Caco-2 (cell line): ENCODE measurements around the gene SGCD. TPM values are rescaled to one million over a fixed set of nuclear protein-coding genes. Genes with fewer than 3 reads are reported as not detected.
"Not testable (repeated sequence)": the region's sequence is repeated elsewhere in the genome, so short reads cannot be mapped to it uniquely, and the experiment has no call there.

Experiments
- BruUV-seq: library from RNA; stranded (reverse); fragments of 400-500 nt; replicated peaks from 2 replicates; lab custom pipeline; 2021; lab: Mats Ljungman, UMichigan
- CTCF ChIA-PET: fragments of 300-600 bp; sonication (Branson Sonifier 250); formaldehyde crosslinking; loops from one replicate; lab custom pipeline; 2022; ENCODE audit warnings: antibody characterized with exemption; lab: Charles Lee
- POLR2A ChIA-PET: fragments of 300-600 bp; sonication (Branson Sonifier 250); formaldehyde crosslinking; loops from one replicate; lab custom pipeline; 2022; ENCODE audit warnings: antibody characterized with exemption; lab: Charles Lee
- DNase-seq, 2 experiments: peaks; one replicate each; pipeline versions ENCODE4 v3.0.0 to v3.0.0-alpha.2; 2020 to 2022
- H3K27me3 ChIP-seq: replicated peaks from 2 replicates; pipeline ENCODE4 v1.6.0; 2011; ENCODE audit warnings: low read length; ENCODE audit not compliant: control insufficient read depth, insufficient read depth
- H3K36me3 ChIP-seq: 2 replicates; pipeline ENCODE4 v1.5.1; 2011; ENCODE audit warnings: low read length; ENCODE audit not compliant: control insufficient read depth, insufficient read depth
- H3K4me1 ChIP-seq: fragments of 250-450 bp; sonication (Bioruptor Pico); 2 replicates; pipeline ENCODE4 v1.5.1; 2020; ENCODE audit warnings: mild to moderate bottlenecking
- H3K4me3 ChIP-seq: 2 replicates; pipeline ENCODE4 v1.5.1; 2011; ENCODE audit warnings: low read depth, mild to moderate bottlenecking, control low read depth, low read length
- H3K9me3 ChIP-seq: fragments of 250-450 bp; sonication (Bioruptor Pico); 2 replicates; pipeline ENCODE4 v1.5.1; 2020; ENCODE audit warnings: mild to moderate bottlenecking, moderate library complexity
- H3K27ac Mint-ChIP-seq: one replicate; pipeline ENCODE4 v1.8.0; 2022; ENCODE audit warnings: mixed read lengths; ENCODE audit not compliant: unreplicated experiment
- H3K27me3 Mint-ChIP-seq: one replicate; pipeline ENCODE4 v1.8.0; 2022; ENCODE audit warnings: mixed read lengths; ENCODE audit not compliant: insufficient read depth, unreplicated experiment
- H3K36me3 Mint-ChIP-seq: one replicate; pipeline ENCODE4 v1.8.0; 2022; ENCODE audit warnings: mild to moderate bottlenecking, mixed read lengths; ENCODE audit not compliant: insufficient read depth, unreplicated experiment
- H3K4me1 Mint-ChIP-seq: one replicate; pipeline ENCODE4 v1.8.0; 2022; ENCODE audit warnings: low read depth, mixed read lengths; ENCODE audit not compliant: unreplicated experiment
- H3K4me3 Mint-ChIP-seq: one replicate; pipeline ENCODE4 v1.8.0; 2022; ENCODE audit warnings: mild to moderate bottlenecking, moderate library complexity, mixed read lengths; ENCODE audit not compliant: unreplicated experiment
- H3K9me3 Mint-ChIP-seq: one replicate; pipeline ENCODE4 v1.8.0; 2022; ENCODE audit warnings: mixed read lengths; ENCODE audit not compliant: unreplicated experiment
- CTCF ChIP-seq, 2 experiments: fragments of 200-600 bp in 1 of 2; IDR thresholded peaks; 1 replicate in 1 of 2; 2 replicates in 1 of 2; pipeline versions ENCODE4 v1.5.1 to v1.8.0; 2011 to 2022; ENCODE audit warnings: antibody characterized with exemption in 1 of 2, control low read depth in 1 of 2, inconsistent platforms in 1 of 2, low read depth in 1 of 2, low read length in 1 of 2, mild to moderate bottlenecking in 1 of 2, moderate library complexity in 1 of 2; ENCODE audit not compliant: insufficient read depth in 1 of 2, severe bottlenecking in 1 of 2, unreplicated experiment in 1 of 2
- intact Hi-C: fragments of 100-400 bp; cut with micrococcal nuclease; formaldehyde crosslinking; loops from one replicate; pipeline ENCODE4 v1.10.0; 2022; ENCODE audit not compliant: unreplicated experiment
- total RNA-seq: library from RNA; stranded (reverse); gene quantifications from 2 replicates; pipeline ENCODE4 v1.2.3, GENCODE V29; 2022

SGCD gene
- total RNA-seq, 1 experiment from 2014 or later, result 0.20 TPM

- H3K4me3 Mint-ChIP-seq, CTCF ChIA-PET, H3K4me1 ChIP-seq, H3K4me3 ChIP-seq, H3K36me3 Mint-ChIP-seq, POLR2A ChIA-PET, H3K27ac Mint-ChIP-seq, H3K4me1 Mint-ChIP-seq, H3K27me3 ChIP-seq, BruUV-seq, H3K9me3 ChIP-seq, H3K36me3 ChIP-seq, intact Hi-C loops, H3K27me3 Mint-ChIP-seq: not testable (repeated sequence)
- peak in 1 of 2 experiments; percentile 29 for TF ChIP-seq CTCF (IDR thresholded peaks at IDR 0.05; ENCODE audit: insufficient read depth in 1 of 2, low read depth in 1 of 2, low read length in 1 of 2, severe bottlenecking in 1 of 2, unreplicated experiment in 1 of 2)
- peaks cover 12% of the 10 kb centered on the region for H3K9me3 Mint-ChIP-seq
- peak in 1 of 2 experiments; percentile 33 for DNase-seq
Observed at GRCh38 chr5:156664832-156665231, 337.9 kb downstream of the SGCD start.

- intact Hi-C loops, DNase-seq, H3K4me1 ChIP-seq, H3K36me3 ChIP-seq, POLR2A ChIA-PET, BruUV-seq, H3K27me3 ChIP-seq, H3K27ac Mint-ChIP-seq, H3K27me3 Mint-ChIP-seq, H3K36me3 Mint-ChIP-seq, H3K4me1 Mint-ChIP-seq, H3K9me3 ChIP-seq, CTCF ChIA-PET, H3K4me3 ChIP-seq, H3K4me3 Mint-ChIP-seq: not testable (repeated sequence)
- peaks cover 12% of the 10 kb centered on the region for H3K9me3 Mint-ChIP-seq
Observed at GRCh38 chr5:156666686-156667085, 339.7 kb downstream of the SGCD start.

- no peaks in the 10 kb centered on the region for H3K27me3 Mint-ChIP-seq
- Histone ChIP-seq H3K9me3 (no peaks in the 10 kb centered on the region), H3K4me1 (peaks cover 7% of the 10 kb centered on the region), H3K36me3 (no peaks in the 10 kb centered on the region), H3K27me3 (no peaks in the 10 kb centered on the region), H3K4me3 (no peak overlapping the region)
- no peak overlapping the region for H3K27ac Mint-ChIP-seq
- ChIA-PET CTCF (interaction anchor here (0.5 kb wide), 1 partner anchor 798 kb away, joined by 7 read pairs; no protein-coding TSS in a partner anchor), POLR2A (no interaction called here)
- H3K36me3 Mint-ChIP-seq, result no peaks in the 10 kb centered on the region
- DNase-seq, result no peak
- H3K9me3 Mint-ChIP-seq, result peaks cover 12% of the 10 kb centered on the region
- no peak overlapping the region for H3K4me3 Mint-ChIP-seq
- intact Hi-C loops, result no loop called here
- no peak for TF ChIP-seq CTCF (IDR thresholded peaks at IDR 0.05; ENCODE audit: insufficient read depth in 1 of 2, low read depth in 1 of 2, low read length in 1 of 2, severe bottlenecking in 1 of 2, unreplicated experiment in 1 of 2)
- no TSS peak for BruUV-seq
- peaks cover 9% of the 10 kb centered on the region for H3K4me1 Mint-ChIP-seq
Observed at GRCh38 chr5:156667616-156668015, 340.7 kb downstream of the SGCD start.

- Histone ChIP-seq H3K36me3 (no peaks in the 10 kb centered on the region), H3K4me1 (peaks cover 7% of the 10 kb centered on the region), H3K4me3 (no peak overlapping the region), H3K27me3 (no peaks in the 10 kb centered on the region), H3K9me3 (no peaks in the 10 kb centered on the region)
- no TSS peak for BruUV-seq
- intact Hi-C loops, result no loop called here
- no peaks in the 10 kb centered on the region for H3K36me3 Mint-ChIP-seq
- no peak overlapping the region for H3K27ac Mint-ChIP-seq
- H3K9me3 Mint-ChIP-seq, result peaks cover 12% of the 10 kb centered on the region
- CTCF ChIA-PET, result no interaction called here
- no peak for DNase-seq
- peaks cover 9% of the 10 kb centered on the region for H3K4me1 Mint-ChIP-seq
- POLR2A ChIA-PET, result no interaction called here
- H3K27me3 Mint-ChIP-seq, result no peaks in the 10 kb centered on the region
- H3K4me3 Mint-ChIP-seq, result no peak overlapping the region
- TF ChIP-seq CTCF (IDR thresholded peaks at IDR 0.05; ENCODE audit: insufficient read depth in 1 of 2, low read depth in 1 of 2, low read length in 1 of 2, severe bottlenecking in 1 of 2, unreplicated experiment in 1 of 2), result no peak
Observed at GRCh38 chr5:156669416-156669815, 342.5 kb downstream of the SGCD start.
